WTC11 (cell line): ENCODE results near the gene ABCC11.

Experiments
- EMX1 ChIP-seq: fragments of 250-450 bp; sonication (Bioruptor Pico); IDR thresholded peaks from 2 replicates; pipeline ENCODE4 v1.8.0; 2021; ENCODE audit warnings: mild to moderate bottlenecking
- ESRRA ChIP-seq: sonication (generic); formaldehyde crosslinking; IDR thresholded peaks from 2 replicates; pipeline ENCODE4 v1.8.1; 2022; ENCODE audit warnings: mild to moderate bottlenecking, missing genetic modification reagents, borderline replicate concordance
- ETV6 ChIP-seq: sonication (generic); formaldehyde crosslinking; IDR thresholded peaks from 2 replicates; pipeline ENCODE4 v1.8.1; 2022; ENCODE audit warnings: mild to moderate bottlenecking, missing genetic modification reagents
- NFYB ChIP-seq: sonication (generic); formaldehyde crosslinking; conservative IDR thresholded peaks from 2 replicates; pipeline ENCODE4 v1.8.0; 2022; ENCODE audit warnings: low read depth, missing genetic modification reagents
- NR1H2 ChIP-seq: sonication (generic); formaldehyde crosslinking; IDR thresholded peaks from 2 replicates; pipeline ENCODE4 v1.9.0; 2021; ENCODE audit warnings: mild to moderate bottlenecking, moderate library complexity, missing genetic modification reagents
- NR2C2 ChIP-seq: sonication (generic); formaldehyde crosslinking; IDR thresholded peaks from 2 replicates; pipeline ENCODE4 v1.8.0; 2022; ENCODE audit warnings: mild to moderate bottlenecking, missing genetic modification reagents
- TP53 ChIP-seq: sonication (generic); formaldehyde crosslinking; IDR thresholded peaks from 2 replicates; pipeline ENCODE4 v1.8.1; 2023; ENCODE audit warnings: mild to moderate bottlenecking, missing genetic modification reagents
- TF ChIP-seq, protein P1 (sequence below): fragments of 200-600 bp; IDR thresholded peaks from 2 replicates; pipeline ENCODE4 v1.8.0; 2022; ENCODE audit warnings: antibody characterized with exemption
- TF ChIP-seq, protein P2 (sequence below): sonication (generic); formaldehyde crosslinking; IDR thresholded peaks from 2 replicates; pipeline ENCODE4 v1.8.1; 2022; ENCODE audit warnings: mild to moderate bottlenecking, missing genetic modification reagents, moderate library complexity, borderline replicate concordance
- TF ChIP-seq, protein P3 (sequence below): sonication (generic); formaldehyde crosslinking; IDR thresholded peaks from 2 replicates; pipeline ENCODE4 v1.8.1; 2022; ENCODE audit warnings: mild to moderate bottlenecking, moderate library complexity, missing genetic modification reagents
- TF ChIP-seq, protein P4 (sequence below): sonication (generic); formaldehyde crosslinking; IDR thresholded peaks from 2 replicates; pipeline ENCODE4 v1.8.1; 2022; ENCODE audit warnings: low read depth, mild to moderate bottlenecking, moderate library complexity, missing genetic modification reagents, borderline replicate concordance

DNA sequence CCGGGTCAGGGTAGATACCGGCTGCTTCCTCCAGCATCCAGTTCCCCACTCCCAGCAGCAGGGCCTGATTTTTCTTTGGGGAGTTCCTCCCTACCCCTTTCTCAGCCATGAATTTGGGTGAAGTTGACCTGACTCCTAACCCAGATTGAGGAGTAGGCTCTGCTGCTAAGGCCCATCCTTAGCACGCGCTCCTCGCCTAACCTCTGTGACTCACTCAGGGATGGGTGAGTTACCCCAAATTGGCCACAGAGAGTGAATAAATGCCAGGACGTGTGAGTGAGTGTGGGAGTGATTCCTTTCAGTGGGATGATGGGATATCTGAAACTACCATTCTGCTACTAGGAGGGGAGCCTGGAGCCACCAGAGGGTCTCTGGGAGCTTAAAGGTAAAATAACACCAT is 62.7 kb downstream of the ABCC11 start:
- TF ChIP-seq, protein P1, sequence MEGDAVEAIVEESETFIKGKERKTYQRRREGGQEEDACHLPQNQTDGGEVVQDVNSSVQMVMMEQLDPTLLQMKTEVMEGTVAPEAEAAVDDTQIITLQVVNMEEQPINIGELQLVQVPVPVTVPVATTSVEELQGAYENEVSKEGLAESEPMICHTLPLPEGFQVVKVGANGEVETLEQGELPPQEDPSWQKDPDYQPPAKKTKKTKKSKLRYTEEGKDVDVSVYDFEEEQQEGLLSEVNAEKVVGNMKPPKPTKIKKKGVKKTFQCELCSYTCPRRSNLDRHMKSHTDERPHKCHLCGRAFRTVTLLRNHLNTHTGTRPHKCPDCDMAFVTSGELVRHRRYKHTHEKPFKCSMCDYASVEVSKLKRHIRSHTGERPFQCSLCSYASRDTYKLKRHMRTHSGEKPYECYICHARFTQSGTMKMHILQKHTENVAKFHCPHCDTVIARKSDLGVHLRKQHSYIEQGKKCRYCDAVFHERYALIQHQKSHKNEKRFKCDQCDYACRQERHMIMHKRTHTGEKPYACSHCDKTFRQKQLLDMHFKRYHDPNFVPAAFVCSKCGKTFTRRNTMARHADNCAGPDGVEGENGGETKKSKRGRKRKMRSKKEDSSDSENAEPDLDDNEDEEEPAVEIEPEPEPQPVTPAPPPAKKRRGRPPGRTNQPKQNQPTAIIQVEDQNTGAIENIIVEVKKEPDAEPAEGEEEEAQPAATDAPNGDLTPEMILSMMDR = no peak
- TF ChIP-seq, protein P2, sequence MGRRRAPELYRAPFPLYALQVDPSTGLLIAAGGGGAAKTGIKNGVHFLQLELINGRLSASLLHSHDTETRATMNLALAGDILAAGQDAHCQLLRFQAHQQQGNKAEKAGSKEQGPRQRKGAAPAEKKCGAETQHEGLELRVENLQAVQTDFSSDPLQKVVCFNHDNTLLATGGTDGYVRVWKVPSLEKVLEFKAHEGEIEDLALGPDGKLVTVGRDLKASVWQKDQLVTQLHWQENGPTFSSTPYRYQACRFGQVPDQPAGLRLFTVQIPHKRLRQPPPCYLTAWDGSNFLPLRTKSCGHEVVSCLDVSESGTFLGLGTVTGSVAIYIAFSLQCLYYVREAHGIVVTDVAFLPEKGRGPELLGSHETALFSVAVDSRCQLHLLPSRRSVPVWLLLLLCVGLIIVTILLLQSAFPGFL (CRISPR knock-in tag) = no peak
- TF ChIP-seq NFYB (CRISPR knock-in tag) = no peak
- TF ChIP-seq TP53 (CRISPR knock-in tag) = no peak
- no peak for TF ChIP-seq NR2C2 (CRISPR knock-in tag)
- no peak for TF ChIP-seq NR1H2
- TF ChIP-seq, protein P3, sequence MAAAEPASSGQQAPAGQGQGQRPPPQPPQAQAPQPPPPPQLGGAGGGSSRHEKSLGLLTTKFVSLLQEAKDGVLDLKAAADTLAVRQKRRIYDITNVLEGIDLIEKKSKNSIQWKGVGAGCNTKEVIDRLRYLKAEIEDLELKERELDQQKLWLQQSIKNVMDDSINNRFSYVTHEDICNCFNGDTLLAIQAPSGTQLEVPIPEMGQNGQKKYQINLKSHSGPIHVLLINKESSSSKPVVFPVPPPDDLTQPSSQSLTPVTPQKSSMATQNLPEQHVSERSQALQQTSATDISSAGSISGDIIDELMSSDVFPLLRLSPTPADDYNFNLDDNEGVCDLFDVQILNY = no peak
- no peak for TF ChIP-seq EMX1 (CRISPR knock-in tag)
- TF ChIP-seq, protein P4, sequence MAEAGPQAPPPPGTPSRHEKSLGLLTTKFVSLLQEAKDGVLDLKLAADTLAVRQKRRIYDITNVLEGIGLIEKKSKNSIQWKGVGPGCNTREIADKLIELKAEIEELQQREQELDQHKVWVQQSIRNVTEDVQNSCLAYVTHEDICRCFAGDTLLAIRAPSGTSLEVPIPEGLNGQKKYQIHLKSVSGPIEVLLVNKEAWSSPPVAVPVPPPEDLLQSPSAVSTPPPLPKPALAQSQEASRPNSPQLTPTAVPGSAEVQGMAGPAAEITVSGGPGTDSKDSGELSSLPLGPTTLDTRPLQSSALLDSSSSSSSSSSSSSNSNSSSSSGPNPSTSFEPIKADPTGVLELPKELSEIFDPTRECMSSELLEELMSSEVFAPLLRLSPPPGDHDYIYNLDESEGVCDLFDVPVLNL (CRISPR knock-in tag) = no peak
- no peak for TF ChIP-seq ETV6 (CRISPR knock-in tag)
- no peak for TF ChIP-seq ESRRA (CRISPR knock-in tag)
